GM12873 (cell line): ENCODE results near the gene SYNDIG1.

ENCODE experiments used
- CTCF ChIP-seq: IDR thresholded peaks from 2 replicates; pipeline ENCODE4 v1.5.1; 2012; ENCODE audit warnings: low read depth, mild to moderate bottlenecking, moderate library complexity, low read length, control low read depth; ENCODE audit not compliant: insufficient read depth; ENCODE audit errors: missing control alignments

The SYNDIG1 gene

GRCh38 chr20:24537210-24537609, 67.8 kb downstream of the SYNDIG1 start:
- no peak for TF ChIP-seq CTCF

- no peak for TF ChIP-seq CTCF
These were observed 73.3 kb downstream of the SYNDIG1 start for GRCh38 chr20:24542721-24543120.

GRCh38 chr20:24543168-24543567, 73.7 kb downstream of the SYNDIG1 start:
- TF ChIP-seq CTCF: no peak

- TF ChIP-seq CTCF: no peak
These were observed 74.3 kb downstream of the SYNDIG1 start for GRCh38 chr20:24543741-24544140.

GRCh38 chr20:24544371-24544770, 74.9 kb downstream of the SYNDIG1 start:
- TF ChIP-seq CTCF: no peak

GRCh38 chr20:24545168-24545567, 75.7 kb downstream of the SYNDIG1 start:
- no peak for TF ChIP-seq CTCF

GRCh38 chr20:24546232-24546892, 76.9 kb downstream of the SYNDIG1 start:
- no peak for TF ChIP-seq CTCF

- no peak for TF ChIP-seq CTCF
These were observed 78.5 kb downstream of the SYNDIG1 start for GRCh38 chr20:24547967-24548366.
